Measurements from ENCODE around the gene ZNF821. TPM values are rescaled to one million over a fixed set of nuclear protein-coding genes. Genes with fewer than 3 reads are reported as not detected.

The ZNF821 gene
- polyA plus RNA-seq, 1 donor (not counting 4 experiments of a cell fraction or from before 2014, with no cell fraction given), result 2.9 TPM

DNA sequence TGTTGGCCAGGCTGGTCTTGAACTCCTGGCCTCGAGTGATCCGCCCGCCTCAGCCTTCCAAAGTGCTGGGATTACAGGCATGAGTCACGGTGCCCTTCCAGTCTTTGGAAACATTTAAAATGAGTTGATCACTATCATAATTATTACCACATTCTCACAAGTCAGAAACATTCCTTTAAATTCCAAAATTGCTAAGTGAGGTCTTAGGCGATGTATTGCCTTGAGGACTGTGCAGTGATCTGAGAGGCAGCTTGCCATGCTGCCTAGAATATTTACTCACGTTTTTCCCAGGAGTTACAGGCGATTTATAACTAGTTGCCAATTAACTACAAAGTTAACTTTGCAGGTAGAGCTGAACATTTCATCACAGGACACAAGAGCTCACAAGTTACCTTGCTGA lies 43.9 kb downstream of the ZNF821 start:
- H3K36me3 ChIP-seq (ENCODE audit: control insufficient read depth in 2 of 2, extremely low read depth in 1 of 2, insufficient read depth in 2 of 2, low read length in 2 of 2), result no peaks in the 10 kb centered on the region
- peaks cover 3% of the 10 kb centered on the region for H3K4me1 ChIP-seq (ENCODE audit: control insufficient read depth, extremely low read depth, insufficient read depth, low read length)
- H3K4me3 ChIP-seq (ENCODE audit: control insufficient read depth in 2 of 3, extremely low read depth in 1 of 3, insufficient read depth in 2 of 3, low read depth in 1 of 3, low read length in 3 of 3), result no peak overlapping the region
- no peaks in the 10 kb centered on the region for H3K9me3 ChIP-seq (ENCODE audit: control insufficient read depth, low read depth, low read length)
- TF ChIP-seq, protein P1, sequence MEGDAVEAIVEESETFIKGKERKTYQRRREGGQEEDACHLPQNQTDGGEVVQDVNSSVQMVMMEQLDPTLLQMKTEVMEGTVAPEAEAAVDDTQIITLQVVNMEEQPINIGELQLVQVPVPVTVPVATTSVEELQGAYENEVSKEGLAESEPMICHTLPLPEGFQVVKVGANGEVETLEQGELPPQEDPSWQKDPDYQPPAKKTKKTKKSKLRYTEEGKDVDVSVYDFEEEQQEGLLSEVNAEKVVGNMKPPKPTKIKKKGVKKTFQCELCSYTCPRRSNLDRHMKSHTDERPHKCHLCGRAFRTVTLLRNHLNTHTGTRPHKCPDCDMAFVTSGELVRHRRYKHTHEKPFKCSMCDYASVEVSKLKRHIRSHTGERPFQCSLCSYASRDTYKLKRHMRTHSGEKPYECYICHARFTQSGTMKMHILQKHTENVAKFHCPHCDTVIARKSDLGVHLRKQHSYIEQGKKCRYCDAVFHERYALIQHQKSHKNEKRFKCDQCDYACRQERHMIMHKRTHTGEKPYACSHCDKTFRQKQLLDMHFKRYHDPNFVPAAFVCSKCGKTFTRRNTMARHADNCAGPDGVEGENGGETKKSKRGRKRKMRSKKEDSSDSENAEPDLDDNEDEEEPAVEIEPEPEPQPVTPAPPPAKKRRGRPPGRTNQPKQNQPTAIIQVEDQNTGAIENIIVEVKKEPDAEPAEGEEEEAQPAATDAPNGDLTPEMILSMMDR (optimal IDR thresholded peaks at IDR 0.05 in 1 of 3, IDR thresholded peaks at IDR 0.05 in 1 of 3, conservative IDR thresholded peaks at IDR 0.05 in 1 of 3; ENCODE audit: extremely low read depth in 1 of 3, insufficient read depth in 2 of 3, low read length in 3 of 3), result no peak
- no peak for TF ChIP-seq EZH2 (IDR thresholded peaks at IDR 0.05; ENCODE audit: low read length)
- H3K79me2 ChIP-seq (ENCODE audit: control insufficient read depth, insufficient read depth, low read length), result no peaks in the 10 kb centered on the region
- no peaks in the 10 kb centered on the region for H3K27me3 ChIP-seq (ENCODE audit: control insufficient read depth, extremely low read depth, insufficient read depth, low read length)
- no peak overlapping the region for H3K4me2 ChIP-seq (ENCODE audit: control insufficient read depth, extremely low read depth, insufficient read depth, low read depth, low read length)
- DNase-seq (ENCODE audit: low read depth, low spot score) (no peak), FAIRE-seq (no peak)
- H3K9me1 ChIP-seq (ENCODE audit: control insufficient read depth, extremely low read depth, insufficient read depth, low read length), result no peaks in the 10 kb centered on the region
- H3K9ac ChIP-seq (ENCODE audit: control insufficient read depth, extremely low read depth, insufficient read depth, low read length), result no peak overlapping the region
- H4K20me1 ChIP-seq (ENCODE audit: control insufficient read depth, extremely low read depth, insufficient read depth, low read length), result no peaks in the 10 kb centered on the region
- no peak overlapping the region for H3K27ac ChIP-seq (ENCODE audit: control insufficient read depth, insufficient read depth, low read length)
- no peak overlapping the region for H2AFZ ChIP-seq (ENCODE audit: control insufficient read depth, low read length)
- dilution Hi-C loops (cut with MboI; ENCODE audit: extremely low pct_ligation_motif_present, low sequenced_read_pairs), result no loop called here

DNA sequence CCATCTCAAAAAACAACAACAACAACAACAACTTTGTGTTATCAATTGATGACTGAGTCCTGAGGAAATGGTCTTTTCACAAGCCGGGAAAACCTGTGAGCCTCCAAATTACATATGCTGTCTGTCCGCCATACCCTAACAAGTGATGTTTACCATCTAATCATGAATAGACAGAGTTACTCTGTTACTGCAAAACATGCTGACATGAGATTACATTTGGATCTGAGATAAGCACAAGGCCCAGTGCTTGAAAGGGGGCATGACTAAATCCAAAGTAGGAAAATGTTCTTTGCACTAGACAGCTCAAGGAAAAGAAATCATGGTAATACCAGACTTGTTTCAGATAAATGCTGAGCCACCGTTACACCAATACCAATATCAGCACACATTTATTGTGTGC lies 46.8 kb downstream of the ZNF821 start:
- Histone ChIP-seq H3K9me1 (ENCODE audit: control insufficient read depth, extremely low read depth, insufficient read depth, low read length) (no peaks in the 10 kb centered on the region), H3K4me3 (ENCODE audit: control insufficient read depth in 2 of 3, extremely low read depth in 1 of 3, insufficient read depth in 2 of 3, low read depth in 1 of 3, low read length in 3 of 3) (no peak overlapping the region), H3K9ac (ENCODE audit: control insufficient read depth, extremely low read depth, insufficient read depth, low read length) (no peak overlapping the region), H2AFZ (ENCODE audit: control insufficient read depth, low read length) (no peak overlapping the region), H3K27me3 (ENCODE audit: control insufficient read depth, extremely low read depth, insufficient read depth, low read length) (no peaks in the 10 kb centered on the region), H3K36me3 (ENCODE audit: control insufficient read depth in 2 of 2, extremely low read depth in 1 of 2, insufficient read depth in 2 of 2, low read length in 2 of 2) (no peaks in the 10 kb centered on the region), H3K4me2 (ENCODE audit: control insufficient read depth, extremely low read depth, insufficient read depth, low read depth, low read length) (no peak overlapping the region), H4K20me1 (ENCODE audit: control insufficient read depth, extremely low read depth, insufficient read depth, low read length) (no peaks in the 10 kb centered on the region), H3K4me1 (ENCODE audit: control insufficient read depth, extremely low read depth, insufficient read depth, low read length) (peaks cover 3% of the 10 kb centered on the region), H3K9me3 (ENCODE audit: control insufficient read depth, low read depth, low read length) (no peaks in the 10 kb centered on the region), H3K79me2 (ENCODE audit: control insufficient read depth, insufficient read depth, low read length) (no peaks in the 10 kb centered on the region), H3K27ac (ENCODE audit: control insufficient read depth, insufficient read depth, low read length) (no peak overlapping the region)
- DNase-seq (ENCODE audit: low read depth, low spot score) (no peak), FAIRE-seq (no peak)
- dilution Hi-C loops (cut with MboI; ENCODE audit: extremely low pct_ligation_motif_present, low sequenced_read_pairs), result no loop called here
- TF ChIP-seq, protein P1 (optimal IDR thresholded peaks at IDR 0.05 in 1 of 3, IDR thresholded peaks at IDR 0.05 in 1 of 3, conservative IDR thresholded peaks at IDR 0.05 in 1 of 3; ENCODE audit: extremely low read depth in 1 of 3, insufficient read depth in 2 of 3, low read length in 3 of 3), result no peak
- TF ChIP-seq EZH2 (IDR thresholded peaks at IDR 0.05; ENCODE audit: low read length), result no peak
